Epithelial cell of esophagus (primary cell): ENCODE measurements around the gene PPP2R2B.

ENCODE experiments used
- DNase-seq: peaks from one replicate; pipeline ENCODE4 v3.0.0; 2010; ENCODE audit warnings: low read depth
- H3K4me3 ChIP-seq: 2 replicates; pipeline ENCODE4 v1.5.1; 2011; ENCODE audit warnings: mild to moderate bottlenecking, low read length, control low read depth
- TF ChIP-seq, protein P1 (sequence below): IDR thresholded peaks from 2 replicates; pipeline ENCODE4 v1.5.1; 2011; ENCODE audit warnings: low read depth, mild to moderate bottlenecking, low read length, control low read depth, inconsistent platforms; ENCODE audit not compliant: insufficient read depth; ENCODE audit errors: missing control alignments

PPP2R2B gene

GRCh38 chr5:146544232-146544631, 334.3 kb downstream of the PPP2R2B start:
- DNase-seq = no peak
- H3K4me3 ChIP-seq = no peak overlapping the region
- TF ChIP-seq, protein P1, sequence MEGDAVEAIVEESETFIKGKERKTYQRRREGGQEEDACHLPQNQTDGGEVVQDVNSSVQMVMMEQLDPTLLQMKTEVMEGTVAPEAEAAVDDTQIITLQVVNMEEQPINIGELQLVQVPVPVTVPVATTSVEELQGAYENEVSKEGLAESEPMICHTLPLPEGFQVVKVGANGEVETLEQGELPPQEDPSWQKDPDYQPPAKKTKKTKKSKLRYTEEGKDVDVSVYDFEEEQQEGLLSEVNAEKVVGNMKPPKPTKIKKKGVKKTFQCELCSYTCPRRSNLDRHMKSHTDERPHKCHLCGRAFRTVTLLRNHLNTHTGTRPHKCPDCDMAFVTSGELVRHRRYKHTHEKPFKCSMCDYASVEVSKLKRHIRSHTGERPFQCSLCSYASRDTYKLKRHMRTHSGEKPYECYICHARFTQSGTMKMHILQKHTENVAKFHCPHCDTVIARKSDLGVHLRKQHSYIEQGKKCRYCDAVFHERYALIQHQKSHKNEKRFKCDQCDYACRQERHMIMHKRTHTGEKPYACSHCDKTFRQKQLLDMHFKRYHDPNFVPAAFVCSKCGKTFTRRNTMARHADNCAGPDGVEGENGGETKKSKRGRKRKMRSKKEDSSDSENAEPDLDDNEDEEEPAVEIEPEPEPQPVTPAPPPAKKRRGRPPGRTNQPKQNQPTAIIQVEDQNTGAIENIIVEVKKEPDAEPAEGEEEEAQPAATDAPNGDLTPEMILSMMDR = no peak

DNA sequence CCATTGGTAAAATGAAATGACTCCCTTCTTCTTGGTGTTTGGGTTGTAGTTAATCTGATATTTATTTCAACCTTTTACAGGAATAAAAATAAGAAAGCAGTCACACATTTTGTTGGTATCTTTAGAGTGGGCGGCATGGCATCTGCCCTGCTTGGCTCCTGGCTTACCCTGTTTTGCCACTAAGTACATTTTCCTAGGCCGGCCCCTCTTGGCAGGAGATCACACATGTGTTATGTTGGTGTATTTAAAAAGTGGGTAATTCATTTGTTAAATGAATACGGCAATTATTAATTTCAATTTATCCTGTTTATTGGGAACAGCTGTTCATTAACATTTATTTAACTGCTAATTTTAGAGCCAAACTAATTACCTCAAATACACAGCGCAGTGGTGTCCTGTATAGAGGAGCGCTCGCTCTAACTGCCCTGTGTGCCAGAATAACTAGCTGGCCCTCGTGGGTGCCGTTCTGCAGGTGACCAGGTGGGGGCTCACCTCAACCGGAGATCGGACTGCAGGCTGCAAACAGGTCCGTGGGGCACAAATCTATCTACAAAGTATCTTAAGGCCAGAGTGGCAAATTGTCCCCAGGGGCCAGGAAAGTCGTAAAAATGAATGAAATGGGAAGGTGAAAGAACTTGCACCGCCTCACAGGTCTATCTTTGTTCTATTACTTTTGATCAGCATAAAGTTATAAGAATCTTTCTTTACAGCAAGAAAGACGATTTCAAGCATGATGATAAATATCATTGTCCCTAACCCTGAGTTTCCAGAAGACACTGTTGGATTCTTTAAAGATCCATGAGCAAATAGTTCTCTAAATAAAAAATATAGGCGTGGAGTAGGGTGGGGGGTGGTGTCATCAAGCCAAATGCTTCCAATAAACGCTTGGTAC, 336.4 kb downstream of the PPP2R2B start:
- TF ChIP-seq, protein P1 = peak; percentile 96
- H3K4me3 ChIP-seq = no peak overlapping the region
- DNase-seq = peak; percentile 75

- DNase-seq = peak; percentile 59
These were observed 338.1 kb downstream of the PPP2R2B start for GRCh38 chr5:146540414-146540813.

GRCh38 chr5:146539973-146540372, 338.6 kb downstream of the PPP2R2B start:
- peak; percentile 72 for DNase-seq
- TF ChIP-seq, protein P1 = no peak

More at GRCh38 chr5:146540414-146540813, 338.1 kb downstream of the PPP2R2B start:
- TF ChIP-seq, protein P1 = no peak
- no peak overlapping the region for H3K4me3 ChIP-seq

GRCh38 chr5:146538432-146538831, 340.1 kb downstream of the PPP2R2B start:
- DNase-seq = no peak
- H3K4me3 ChIP-seq = no peak overlapping the region
- TF ChIP-seq, protein P1 = no peak

More at GRCh38 chr5:146539973-146540372, 338.6 kb downstream of the PPP2R2B start:
- no peak overlapping the region for H3K4me3 ChIP-seq

DNA sequence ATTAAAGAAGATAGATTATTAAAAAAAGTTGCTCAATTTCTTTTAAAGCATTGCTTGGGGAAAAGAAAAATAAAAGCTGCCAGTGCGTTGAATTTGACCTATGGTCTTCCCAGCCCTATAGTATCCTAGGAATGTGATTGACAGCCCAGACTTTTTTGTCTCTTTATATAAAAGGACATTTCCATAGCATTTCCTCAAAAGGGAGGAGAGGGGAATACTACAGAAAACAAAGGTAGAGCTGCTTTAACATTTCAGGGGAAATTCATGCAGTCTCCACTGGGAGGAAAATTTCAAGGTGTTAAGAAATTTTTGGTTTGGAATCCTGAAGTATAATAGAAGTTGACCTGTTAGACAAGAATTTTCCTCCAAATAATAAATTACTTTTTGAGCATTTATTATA, 344.7 kb downstream of the PPP2R2B start:
- no peak for DNase-seq
- H3K4me3 ChIP-seq = no peak overlapping the region
- TF ChIP-seq, protein P1 = no peak
